ENCODE measurements around the gene SLC6A2.

- no peak for TF ChIP-seq CTCF (IDR thresholded peaks at IDR 0.05)
- TF ChIP-seq POLR2A (IDR thresholded peaks at IDR 0.05) = no peak
These were observed 14.2 kb upstream of the SLC6A2 start for GRCh38 chr16:55641430-55642056.

Measured in uterus (tissue), 2 donors.